Ureter (tissue), 1 donor: Measurements from ENCODE around the gene LHX8. TPM values are rescaled to one million over a fixed set of nuclear protein-coding genes. Genes with fewer than 3 reads are reported as not detected.

Source experiments
- DNase-seq: peaks from one replicate; pipeline ENCODE4 v3.0.0-alpha.2; 2020; ENCODE audit warnings: low spot score
- total RNA-seq: library from RNA; stranded (reverse); gene quantifications from one replicate; pipeline ENCODE4 v1.2.4, GENCODE V29; 2023
- donor health status: DM: yes; HTN: yes; CAD: no.

LHX8 gene
- total RNA-seq, 1 donor from 2014 or later, result 0.21 TPM

- DNase-seq, result no peak
These were observed 69.5 kb downstream of the LHX8 start for GRCh38 chr1:75203415-75204277.

- DNase-seq, result no peak
These were observed 74.7 kb downstream of the LHX8 start for GRCh38 chr1:75208862-75209261.
